HG03442 (cell line): ENCODE results near the gene RPL19.

Experiments
- ATAC-seq: cut with Tn5 transposase; IDR thresholded peaks from one replicate; pipeline ENCODE4 v1.9.1; 2021; ENCODE audit warnings: mild to moderate bottlenecking, moderate library complexity; ENCODE audit not compliant: unreplicated experiment

RPL19 gene

GRCh38 chr17:39222866-39223834, 23.1 kb downstream of the RPL19 start:
- no peak for ATAC-seq

GRCh38 chr17:39223907-39224777, 24.1 kb downstream of the RPL19 start:
- ATAC-seq, result no peak

DNA sequence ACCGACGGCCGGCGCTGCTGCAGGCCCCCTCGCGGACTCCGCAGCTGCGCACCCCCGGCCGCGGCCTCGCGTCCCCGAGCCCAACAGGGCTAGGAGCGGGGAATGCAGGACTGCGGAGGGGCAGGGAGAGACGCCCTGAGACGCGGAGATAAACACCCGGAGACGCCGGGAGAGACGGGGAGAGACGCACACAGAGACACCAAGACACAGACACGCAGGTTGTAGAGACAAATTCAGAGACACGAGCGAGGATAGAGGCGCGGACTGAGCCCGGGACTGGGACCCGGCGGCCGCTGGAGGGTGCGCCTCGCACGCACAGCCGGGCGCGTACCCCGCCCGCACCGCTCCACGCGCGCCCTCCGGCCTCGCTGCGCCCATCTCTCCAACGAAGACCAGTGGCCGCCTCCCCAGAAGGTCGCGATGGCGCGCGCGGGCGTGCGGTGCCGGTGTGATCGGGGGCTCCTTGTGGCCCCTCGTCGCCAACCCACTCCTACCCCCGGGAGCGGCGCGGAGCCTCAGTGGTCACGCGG, 24.8 kb downstream of the RPL19 start:
- no peak for ATAC-seq

DNA sequence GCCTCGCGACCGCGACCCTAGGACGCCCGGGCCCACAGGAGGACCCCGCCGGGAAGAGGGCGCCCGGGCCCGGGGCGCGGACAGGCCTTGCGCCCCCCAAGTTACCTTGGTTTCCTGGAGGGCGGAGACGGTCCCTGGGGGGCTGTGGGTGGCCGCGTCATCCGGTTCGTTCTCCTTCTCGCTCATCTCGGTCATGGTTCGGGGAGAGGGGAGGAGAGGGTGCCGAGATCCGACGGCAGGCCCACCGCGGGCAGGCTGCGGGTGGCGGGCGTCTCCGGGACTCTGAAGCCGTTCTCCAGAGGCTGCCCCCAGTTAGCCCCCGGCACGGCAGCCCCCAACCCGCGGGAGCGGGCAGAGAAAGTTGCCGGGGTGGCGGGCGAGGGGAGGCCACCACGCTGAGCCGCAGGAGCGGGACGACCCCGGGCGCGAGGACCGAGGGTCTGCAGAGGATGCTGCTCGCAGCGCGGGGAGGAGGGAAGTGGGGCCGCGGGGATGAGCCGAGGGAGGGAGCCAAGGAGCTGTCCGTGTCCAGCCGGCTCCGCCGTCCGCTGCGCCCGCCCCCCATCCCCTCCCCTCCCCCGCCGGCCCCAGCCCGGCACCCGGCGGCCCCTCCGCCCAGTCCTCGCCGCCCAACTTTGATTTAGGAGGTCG, 25.4 kb downstream of the RPL19 start, which contains the start of gene STAC2:
STAC2 (minus strand) TSS at position 638 of the 651 bp plus-strand sequence; CDS start at position 195, 443 bp downstream.
- no peak for ATAC-seq

DNA sequence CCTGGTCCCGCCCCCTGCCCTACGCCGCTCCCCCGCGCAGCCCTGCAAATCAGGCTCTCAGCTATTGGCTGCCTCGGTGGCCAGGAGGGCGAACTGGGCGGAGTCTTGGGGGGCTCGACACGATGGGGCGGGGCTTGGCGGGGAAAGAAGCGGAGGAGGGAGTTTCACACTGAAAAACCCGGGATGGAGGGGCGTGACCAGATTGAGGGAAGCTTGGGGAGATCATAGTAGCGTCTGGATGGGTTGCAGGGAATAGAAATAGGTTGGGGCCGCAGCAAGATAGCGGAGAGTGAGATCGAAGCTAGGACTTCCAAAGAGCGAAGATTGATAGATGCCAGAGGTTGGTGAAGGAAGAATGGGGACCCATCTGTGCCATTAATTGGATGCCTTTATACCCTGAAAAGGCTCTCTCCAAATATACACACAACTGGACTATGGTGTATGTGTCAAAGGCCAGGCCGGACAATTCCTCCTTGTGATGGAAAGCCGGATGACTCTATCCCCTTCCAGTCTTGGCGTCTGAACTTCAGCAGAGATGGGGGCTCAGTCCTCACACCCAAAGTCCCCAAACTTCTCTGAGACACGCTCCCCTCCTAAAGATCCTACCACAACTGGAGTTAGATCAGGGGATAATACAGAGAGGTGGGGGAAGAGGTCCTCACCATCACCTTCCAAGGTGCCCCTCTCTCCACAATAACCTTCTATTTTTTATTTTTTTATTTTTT, 26.0 kb downstream of the RPL19 start:
- no peak for ATAC-seq

DNA sequence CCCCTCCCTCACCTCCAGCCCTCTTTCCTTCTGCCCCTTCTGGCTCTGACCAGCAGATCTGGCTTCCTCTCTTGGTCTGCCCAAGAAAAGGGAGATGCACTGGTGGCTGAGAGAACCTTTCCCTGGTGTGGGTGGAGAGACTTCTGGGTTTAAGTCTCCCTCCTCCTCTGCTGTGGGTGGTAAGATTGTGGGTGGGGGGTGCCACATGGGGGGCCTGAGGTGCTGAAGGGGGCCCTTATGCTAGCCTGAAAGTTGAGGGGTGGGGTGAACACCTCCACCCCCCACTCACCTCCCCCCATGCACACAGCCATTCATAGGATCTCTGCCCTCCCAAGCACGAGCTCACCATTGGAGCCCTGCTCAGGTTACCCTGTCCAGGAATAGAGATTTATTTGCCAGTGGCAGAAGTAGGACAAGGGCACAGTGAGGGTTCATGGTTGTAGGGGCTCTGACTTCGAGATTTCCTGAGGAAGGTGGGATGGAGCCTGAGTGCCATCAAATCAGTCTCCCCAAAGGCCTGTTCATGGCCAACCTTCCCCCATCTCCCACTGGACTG, 27.4 kb downstream of the RPL19 start:
- ATAC-seq, result no peak

- no peak for ATAC-seq
Measured at GRCh38 chr17:39229274-39229913, 29.3 kb downstream of the RPL19 start.

DNA sequence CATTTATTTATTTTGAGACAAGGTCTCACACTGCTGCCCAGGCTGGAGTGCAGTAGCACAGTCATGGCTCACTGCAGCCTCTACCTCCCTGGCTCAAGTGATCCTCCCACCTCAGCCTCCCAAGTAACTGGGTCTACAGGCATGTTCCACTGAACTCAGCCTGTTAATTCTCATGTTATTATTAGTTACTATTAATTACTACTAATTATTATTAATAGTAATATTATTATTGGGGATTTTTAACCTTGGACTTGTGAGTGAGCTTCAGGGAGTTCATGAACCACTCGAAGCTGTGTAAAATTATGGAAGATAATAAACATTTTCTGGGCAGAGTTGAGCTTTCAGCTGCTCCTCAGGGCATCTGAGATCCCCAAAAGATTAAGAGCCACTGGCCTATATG, 30.3 kb downstream of the RPL19 start:
- ATAC-seq, result no peak

- no peak for ATAC-seq
Measured at GRCh38 chr17:39231091-39231561, 31.0 kb downstream of the RPL19 start.

DNA sequence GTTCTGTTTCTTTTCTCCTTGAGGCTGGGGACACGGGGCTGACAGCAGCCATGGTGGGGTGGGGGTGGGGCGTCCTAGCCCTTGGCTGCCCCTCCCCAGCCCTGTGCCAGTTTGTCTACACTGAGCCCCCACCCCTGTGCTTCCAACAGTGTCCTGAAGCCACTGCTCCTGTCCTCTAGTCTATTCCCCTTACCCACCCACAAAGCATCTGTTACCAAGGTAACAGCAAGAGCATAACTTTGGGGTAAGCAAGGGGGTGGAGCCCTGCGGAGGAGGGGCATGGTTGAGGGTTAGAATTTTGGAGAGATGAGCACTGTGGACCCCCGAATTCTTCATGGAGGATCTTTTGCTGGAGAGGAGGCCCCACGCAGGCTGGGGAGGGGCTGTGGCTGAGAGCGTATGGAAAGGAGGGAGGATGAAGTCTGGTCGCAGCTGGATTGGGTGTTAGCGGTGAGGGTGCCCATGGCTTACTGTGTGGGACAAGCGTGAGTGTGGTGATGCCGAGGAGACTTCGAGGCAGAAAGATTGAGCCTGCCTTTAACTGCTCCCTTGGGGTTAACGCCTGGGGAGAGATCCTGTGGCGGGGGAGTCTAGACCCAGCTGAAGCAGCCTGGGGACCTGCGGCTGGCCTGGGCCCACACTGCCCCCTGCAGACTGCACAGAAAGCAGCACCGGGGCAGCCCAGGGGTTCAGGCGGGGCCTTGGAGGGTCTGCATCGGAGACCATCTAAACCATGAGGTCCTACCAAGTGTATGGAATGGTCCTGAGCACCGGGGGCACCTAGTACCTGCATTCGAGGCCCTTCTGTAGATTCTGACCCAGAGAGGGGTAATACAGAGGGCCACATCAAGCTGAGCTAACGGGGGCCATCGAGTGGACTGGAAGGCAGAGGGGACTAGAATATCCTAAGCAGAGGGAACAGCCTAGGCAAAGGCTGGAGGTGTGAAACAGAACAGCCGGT, 31.8 kb downstream of the RPL19 start:
- no peak for ATAC-seq

DNA sequence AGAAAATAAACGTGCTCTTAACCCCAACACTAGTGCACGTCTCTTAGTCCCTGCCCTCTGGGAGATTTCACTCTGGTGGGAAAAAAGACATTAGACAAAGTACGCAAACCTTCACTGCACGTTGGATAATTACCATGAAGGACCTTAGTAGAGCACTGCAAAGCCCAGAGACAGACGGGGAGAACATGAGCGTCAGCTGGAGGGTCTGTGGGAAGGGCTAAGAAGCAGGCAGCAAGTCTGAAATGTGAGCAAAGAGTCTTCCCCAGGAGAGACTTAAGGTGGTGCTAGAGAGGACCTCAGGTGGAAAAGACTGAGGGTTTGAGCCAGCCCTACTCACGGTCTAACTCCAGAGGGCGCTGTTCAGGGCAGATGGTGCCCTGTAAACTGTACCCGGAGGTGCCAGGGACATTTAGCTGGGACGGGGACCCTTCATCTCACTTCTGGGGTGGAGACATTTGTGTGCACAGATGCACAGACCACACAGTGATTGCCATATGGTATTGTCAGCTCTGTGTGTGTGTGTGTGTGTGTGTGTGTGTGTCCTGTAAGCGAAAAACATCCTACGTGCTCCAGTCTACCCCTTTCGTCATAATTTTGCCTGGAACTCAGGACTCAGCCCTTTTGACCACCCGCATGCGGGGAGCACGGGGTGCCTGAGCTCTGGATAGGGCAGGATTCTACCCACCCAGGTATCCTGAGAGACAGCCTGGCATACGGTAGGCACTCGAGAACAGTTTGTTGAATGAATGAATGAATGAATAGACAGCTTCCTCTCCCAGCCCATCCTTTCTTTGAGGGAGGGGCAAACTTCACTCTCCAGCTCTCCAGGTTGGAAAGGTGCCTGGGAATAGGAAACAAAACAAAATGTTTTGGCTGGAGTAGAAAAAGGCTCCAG, 35.7 kb downstream of the RPL19 start:
- no peak for ATAC-seq

DNA sequence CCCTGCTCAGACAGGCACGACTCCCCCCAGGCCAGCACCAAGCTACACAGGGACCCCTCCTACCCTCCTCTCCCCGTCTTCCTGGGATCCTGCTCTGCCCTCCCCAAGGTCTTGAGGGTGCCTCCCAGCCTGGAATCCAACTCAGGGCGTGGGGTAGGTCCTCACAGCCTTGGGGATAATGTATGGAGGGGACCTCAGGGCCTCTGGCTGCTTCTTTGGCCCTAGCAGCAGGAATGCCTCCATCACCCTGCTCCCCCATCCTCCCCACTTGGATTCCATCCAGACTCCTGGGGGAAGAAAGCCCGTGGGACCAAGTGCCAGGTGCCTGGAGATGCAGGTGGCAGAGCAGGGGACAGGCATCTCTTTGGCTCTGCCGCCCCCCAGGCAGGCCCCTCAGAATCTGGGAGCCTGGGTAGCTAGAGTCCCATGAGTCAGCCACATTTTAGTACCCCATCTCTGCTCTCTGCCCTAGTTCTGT, 36.4 kb downstream of the RPL19 start:
- no peak for ATAC-seq

GRCh38 chr17:39236981-39237441, 36.9 kb downstream of the RPL19 start:
- no peak for ATAC-seq

- ATAC-seq, result no peak
Measured at GRCh38 chr17:39237586-39237985, 37.5 kb downstream of the RPL19 start.

GRCh38 chr17:39238311-39238972, 38.4 kb downstream of the RPL19 start:
- ATAC-seq, result no peak

GRCh38 chr17:39239640-39240314, 39.7 kb downstream of the RPL19 start:
- no peak for ATAC-seq
